NK-92 (cell line): ENCODE results near the gene EPHA1.

ENCODE experiments used
- DNase-seq: peaks from one replicate; lab custom pipeline; 2025; ENCODE audit not compliant: unreplicated experiment; lab: John Stamatoyannopoulos, UW

Gene EPHA1

DNA sequence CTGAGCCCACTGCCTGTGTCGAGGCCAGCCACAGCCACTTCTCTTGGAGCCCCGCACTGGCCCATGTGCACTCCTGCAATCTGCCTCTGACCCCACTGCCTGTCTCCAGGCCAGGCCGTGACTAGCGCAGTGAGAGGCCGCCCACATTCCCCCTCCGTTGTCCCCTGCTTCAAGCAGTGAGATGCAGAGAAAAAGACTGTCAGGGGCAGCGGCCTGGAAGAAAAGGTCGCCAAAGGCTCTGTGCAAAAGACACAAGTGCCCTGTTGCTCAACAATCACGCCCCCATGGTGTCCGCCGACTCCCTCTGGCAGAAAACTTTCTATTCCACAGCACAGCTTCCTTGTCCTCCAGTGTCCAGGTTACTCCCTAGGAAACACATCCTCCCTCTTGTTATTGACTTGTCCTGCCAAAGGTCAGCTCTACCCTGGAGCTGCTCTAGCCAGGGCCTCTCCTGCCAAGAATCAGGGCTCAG lies 56.1 kb downstream of the EPHA1 start:
- DNase-seq = no peak

DNA sequence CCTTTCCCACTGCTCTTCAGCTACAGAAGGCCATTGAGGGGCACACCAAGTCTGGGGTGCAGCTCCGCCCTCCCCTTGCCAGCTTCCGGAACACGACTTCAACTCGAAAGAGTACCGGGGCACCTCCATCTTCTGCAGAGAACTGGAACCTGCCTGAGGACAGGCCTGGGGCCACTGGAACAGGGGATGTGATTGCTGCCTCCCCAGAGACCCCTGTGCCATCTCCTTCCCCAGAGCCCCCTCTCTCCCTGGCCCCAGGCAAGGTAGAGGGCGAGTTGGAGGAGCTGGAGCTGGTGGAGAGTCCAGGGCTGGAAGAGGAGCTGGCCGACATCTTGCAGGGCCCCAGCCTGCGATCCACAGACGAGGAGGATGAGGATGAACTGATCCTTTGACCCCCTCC lies 57.1 kb downstream of the EPHA1 start:
- DNase-seq = no peak

DNA sequence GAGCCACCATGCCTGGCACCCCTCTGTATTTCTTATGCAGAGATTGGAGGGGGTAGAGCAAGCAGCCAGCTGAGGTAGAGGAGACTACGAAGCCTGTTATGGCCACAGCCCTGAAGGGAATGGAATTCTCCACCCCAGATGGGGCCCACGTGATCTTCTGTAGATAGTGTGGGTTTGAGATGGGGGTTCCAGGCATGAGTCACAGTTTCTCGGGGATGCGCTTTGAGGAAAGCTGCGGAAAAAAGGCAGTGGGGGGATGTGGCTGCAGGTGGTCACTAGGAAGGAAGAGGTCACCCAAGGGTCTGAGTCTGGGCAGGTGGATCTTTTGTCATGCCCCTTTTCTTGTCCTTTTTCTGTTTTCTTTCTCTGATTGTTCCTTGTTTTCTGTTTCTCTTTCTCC lies 57.6 kb downstream of the EPHA1 start:
- DNase-seq = no peak

DNA sequence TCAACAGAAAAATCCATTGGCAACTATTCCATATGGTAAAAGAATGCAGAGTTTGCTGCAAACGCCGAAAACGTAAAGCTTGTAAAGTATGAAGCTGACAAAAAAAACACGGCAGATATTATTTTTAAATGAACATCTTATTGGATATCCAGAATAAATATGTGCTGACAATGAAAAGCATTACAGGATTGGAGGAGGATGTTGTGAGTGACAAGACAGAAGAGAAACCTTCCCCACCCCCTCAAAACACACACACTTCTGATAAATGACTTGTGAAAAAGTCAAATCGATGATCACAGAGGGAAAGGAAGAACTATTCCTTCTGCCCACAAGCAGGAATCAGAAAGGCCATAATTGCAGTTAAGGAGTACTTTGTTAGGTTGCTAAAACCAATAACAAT lies 60.7 kb downstream of the EPHA1 start:
- no peak for DNase-seq

DNA sequence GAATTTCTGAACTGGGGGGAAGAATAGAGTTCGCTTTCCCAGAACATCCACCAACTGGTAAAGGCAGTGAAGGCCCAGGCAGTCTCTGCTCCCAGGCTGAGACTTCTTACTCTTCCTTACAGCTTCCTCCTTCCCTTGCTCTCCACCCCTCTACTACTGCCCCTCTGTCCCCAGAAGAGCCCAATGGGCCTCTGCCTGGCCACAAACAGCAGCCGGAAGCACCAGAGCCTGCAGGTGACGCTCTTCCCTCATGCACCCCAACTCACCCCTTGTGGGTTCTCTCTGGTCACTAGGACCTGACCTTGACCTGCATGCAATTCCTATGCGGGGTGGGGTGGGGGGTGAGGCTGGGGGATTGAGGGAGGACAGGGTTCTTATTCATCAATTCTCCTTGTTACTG lies 62.6 kb downstream of the EPHA1 start:
- no peak for DNase-seq

DNA sequence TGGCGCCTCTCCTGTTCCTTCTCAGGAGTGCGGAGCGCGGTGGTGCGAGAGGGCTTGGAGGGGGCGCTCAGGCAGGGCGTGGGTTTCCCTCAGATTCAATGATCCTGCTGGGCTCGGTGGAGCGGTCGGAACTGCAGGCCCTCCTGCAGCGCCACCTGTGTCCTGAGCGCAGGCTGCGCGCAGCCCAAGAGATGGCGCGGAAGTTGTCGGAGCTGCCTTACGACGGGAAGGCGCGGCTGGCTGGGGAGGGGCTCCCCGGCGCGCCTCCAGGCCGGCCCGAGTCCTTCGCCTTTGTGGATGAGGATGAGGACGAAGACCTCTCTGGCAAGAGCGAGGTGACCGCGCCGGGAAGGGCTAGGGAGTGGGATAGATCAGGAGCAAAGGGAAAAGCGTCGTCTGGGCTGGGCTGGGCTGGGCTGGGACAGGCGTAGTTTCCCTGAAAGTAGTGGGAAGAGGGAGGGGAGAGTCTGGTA lies 63.2 kb downstream of the EPHA1 start:
- no peak for DNase-seq

DNA sequence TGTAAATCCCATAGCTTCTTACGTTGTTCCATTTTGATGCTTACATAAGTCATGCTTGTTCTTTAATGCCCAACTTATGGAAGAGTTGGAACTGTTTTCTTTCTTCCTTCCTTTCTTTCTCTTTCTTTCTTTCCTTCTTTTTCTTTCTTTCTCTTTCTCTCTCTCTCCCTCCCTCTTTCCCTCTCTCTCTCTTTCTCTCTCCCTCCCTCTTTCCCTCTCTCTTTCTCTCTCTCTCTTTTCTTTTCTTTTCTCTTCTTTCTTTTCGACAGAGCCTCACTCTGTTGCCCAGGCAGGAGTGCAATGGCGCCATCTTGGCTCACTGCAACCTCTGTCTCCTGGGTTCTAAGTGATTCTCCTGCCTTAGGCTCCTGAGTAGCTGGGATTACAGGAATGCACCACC lies 65.1 kb downstream of the EPHA1 start:
- no peak for DNase-seq

DNA sequence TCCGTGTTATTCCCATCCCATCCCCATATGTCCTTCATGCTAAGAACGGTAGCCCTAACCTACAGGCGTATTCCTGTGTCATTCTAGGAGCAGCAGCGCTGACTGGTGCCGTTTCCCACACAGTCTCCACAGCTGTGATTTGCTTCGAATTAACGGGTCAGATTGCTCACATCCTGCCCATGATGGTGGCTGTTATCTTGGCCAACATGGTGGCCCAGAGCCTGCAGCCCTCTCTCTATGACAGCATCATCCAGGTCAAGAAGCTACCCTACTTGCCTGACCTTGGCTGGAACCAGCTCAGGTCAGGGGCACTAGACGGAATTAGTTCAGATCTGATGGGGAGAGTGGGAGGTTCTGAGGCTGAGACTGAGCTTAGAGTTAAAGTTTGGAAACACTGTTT lies 66.8 kb downstream of the EPHA1 start:
- no peak for DNase-seq
